AG04450 (cell line): ENCODE results near the gene MYBPC1. TPM values are rescaled to one million over a fixed set of nuclear protein-coding genes. Genes with fewer than 3 reads are reported as not detected.

Experiments
- CTCF ChIA-PET: fragments of 300-600, 350-600 bp; formaldehyde crosslinking; extraction: SDS; loops from one replicate; lab custom pipeline; 2022; ENCODE audit warnings: antibody characterized with exemption, inconsistent platforms; lab: Charles Lee
- POLR2A ChIA-PET: fragments of 350-600 bp; formaldehyde crosslinking; extraction: SDS; loops from one replicate; lab custom pipeline; 2021; ENCODE audit warnings: antibody characterized with exemption, inconsistent platforms; lab: Yijun Ruan, JAX
- DNase-seq: peaks from one replicate; pipeline ENCODE4 v3.0.0-alpha.2; 2011; ENCODE audit warnings: low read depth, low spot score
- H3K27ac ChIP-seq: one replicate; pipeline ENCODE4 v1.5.1; 2012; ENCODE audit warnings: low read depth, low read length, control low read depth
- H3K27me3 ChIP-seq: one replicate; pipeline ENCODE4 v1.6.0; 2012; ENCODE audit warnings: low read length; ENCODE audit not compliant: control insufficient read depth, insufficient read depth
- H3K4me3 ChIP-seq: 2 replicates; pipeline ENCODE4 v1.5.1; 2011; ENCODE audit warnings: mild to moderate bottlenecking, low read depth, low read length, control low read depth
- H3K9me3 ChIP-seq: 2 replicates; pipeline ENCODE4 v1.5.1; 2012; ENCODE audit warnings: low read length; ENCODE audit not compliant: control insufficient read depth, insufficient read depth
- polyA plus RNA-seq: library from polyadenylated mRNA; depleted of rRNA; stranded (reverse); fragments of >200 nt; gene quantifications from 2 replicates; pipeline ENCODE4 v1.2.3, GENCODE V29; 2011
- TF ChIP-seq, protein P1 (sequence below): IDR thresholded peaks from 2 replicates; pipeline ENCODE4 v1.5.1; 2011; ENCODE audit warnings: low read depth, low read length, control low read depth, inconsistent platforms

The MYBPC1 gene
- polyA plus RNA-seq, 1 experiment, result not detected

DNA sequence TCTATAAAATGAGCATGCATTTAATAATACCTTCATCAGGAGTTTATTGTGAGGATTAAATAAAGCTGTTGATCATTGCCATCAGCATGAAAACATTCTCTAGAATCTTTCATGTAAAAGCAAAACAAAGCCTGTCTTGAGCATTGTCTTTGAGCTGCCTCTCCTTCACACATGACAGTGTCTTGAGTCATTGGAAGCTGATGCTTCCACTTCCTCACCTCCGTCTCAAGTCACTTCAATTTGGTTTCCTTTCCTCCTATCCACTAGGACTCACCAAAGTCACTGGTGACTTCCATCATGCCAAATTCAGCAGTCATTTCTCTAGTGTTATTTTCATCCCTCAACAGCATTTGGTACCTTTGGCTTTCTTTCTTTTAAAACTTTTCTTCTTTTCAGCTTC lies 31.6 kb upstream of the MYBPC1 start:
- no peak for DNase-seq
- no peak overlapping the region for H3K27ac ChIP-seq
- no peak overlapping the region for H3K4me3 ChIP-seq
- POLR2A ChIA-PET, result no interaction called here
- TF ChIP-seq, protein P1, sequence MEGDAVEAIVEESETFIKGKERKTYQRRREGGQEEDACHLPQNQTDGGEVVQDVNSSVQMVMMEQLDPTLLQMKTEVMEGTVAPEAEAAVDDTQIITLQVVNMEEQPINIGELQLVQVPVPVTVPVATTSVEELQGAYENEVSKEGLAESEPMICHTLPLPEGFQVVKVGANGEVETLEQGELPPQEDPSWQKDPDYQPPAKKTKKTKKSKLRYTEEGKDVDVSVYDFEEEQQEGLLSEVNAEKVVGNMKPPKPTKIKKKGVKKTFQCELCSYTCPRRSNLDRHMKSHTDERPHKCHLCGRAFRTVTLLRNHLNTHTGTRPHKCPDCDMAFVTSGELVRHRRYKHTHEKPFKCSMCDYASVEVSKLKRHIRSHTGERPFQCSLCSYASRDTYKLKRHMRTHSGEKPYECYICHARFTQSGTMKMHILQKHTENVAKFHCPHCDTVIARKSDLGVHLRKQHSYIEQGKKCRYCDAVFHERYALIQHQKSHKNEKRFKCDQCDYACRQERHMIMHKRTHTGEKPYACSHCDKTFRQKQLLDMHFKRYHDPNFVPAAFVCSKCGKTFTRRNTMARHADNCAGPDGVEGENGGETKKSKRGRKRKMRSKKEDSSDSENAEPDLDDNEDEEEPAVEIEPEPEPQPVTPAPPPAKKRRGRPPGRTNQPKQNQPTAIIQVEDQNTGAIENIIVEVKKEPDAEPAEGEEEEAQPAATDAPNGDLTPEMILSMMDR, result no peak
- CTCF ChIA-PET, result no interaction called here
- H3K27me3 ChIP-seq, result no peaks in the 10 kb centered on the region
- H3K9me3 ChIP-seq, result no peaks in the 10 kb centered on the region

DNA sequence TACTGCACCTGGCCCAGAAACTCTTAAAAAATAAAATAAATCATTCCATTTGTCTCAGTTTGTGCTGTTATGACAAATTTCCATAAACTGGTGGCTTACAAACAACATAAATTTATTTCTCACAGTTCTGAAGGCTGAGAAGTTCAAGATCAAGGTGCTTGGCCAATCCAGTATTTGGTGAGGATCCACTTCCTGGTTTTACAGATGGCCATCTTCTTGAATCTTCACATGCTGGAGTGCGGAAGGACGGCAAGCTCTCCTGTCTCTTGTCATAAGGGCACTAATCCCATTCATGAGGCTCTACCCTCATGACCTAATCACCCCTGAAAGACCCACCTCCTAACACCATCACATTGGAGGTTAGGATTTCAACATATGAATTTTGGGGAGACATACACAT lies 29.9 kb upstream of the MYBPC1 start:
- ChIA-PET POLR2A (no interaction called here), CTCF (no interaction called here)
- no peak overlapping the region for H3K4me3 ChIP-seq
- H3K27ac ChIP-seq, result no peak overlapping the region
- DNase-seq, result no peak
- no peaks in the 10 kb centered on the region for H3K27me3 ChIP-seq
- TF ChIP-seq, protein P1, result no peak
- H3K9me3 ChIP-seq, result no peaks in the 10 kb centered on the region

DNA sequence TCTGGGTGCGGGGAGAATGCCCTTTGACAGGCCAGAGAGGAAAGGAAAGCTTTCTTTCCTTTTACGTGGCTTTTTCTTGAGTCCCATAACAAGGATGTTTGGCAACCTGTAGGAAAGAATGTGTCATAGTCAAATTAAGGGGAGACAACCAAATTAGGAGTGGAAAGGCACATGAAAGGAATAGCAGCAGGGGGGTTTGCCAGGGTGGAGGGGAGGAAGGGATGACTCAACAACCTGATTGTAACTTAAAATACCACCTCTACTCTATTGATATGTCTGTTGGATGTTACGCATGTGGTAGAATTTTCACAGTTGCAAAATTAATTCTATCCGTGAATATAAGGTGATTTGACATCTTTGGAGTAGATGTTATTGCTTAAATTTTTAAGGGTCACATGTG lies 28.5 kb upstream of the MYBPC1 start:
- TF ChIP-seq, protein P1, result no peak
- no peak overlapping the region for H3K4me3 ChIP-seq
- DNase-seq, result no peak
- POLR2A ChIA-PET, result no interaction called here
- no peak overlapping the region for H3K27ac ChIP-seq
- H3K27me3 ChIP-seq, result no peaks in the 10 kb centered on the region
- CTCF ChIA-PET, result interaction anchor here (0.8 kb wide), 1 partner anchor 193 kb away, joined by 3 read pairs; no protein-coding TSS in a partner anchor
- no peaks in the 10 kb centered on the region for H3K9me3 ChIP-seq

DNA sequence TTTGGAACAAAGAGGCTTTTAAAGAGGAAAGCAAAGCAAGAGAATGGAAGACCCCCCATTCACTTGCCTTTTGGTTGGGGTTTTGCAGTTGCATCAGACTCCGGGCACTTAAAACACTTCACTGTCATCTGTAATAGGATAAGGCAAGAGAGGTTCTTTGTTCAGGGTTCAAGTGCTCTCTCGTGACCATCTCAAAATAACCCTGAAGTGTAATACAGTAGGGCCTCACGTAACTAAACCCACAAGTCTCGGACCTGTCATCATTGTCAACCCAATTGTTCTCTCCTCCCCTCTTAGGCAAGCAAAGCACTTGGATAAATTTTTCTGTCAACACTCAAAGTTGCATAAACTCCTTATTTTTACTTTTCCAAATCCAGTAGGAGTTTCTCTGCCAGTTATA lies 26.9 kb upstream of the MYBPC1 start:
- Histone ChIP-seq H3K9me3 (no peaks in the 10 kb centered on the region), H3K27ac (no peak overlapping the region), H3K4me3 (no peak overlapping the region), H3K27me3 (no peaks in the 10 kb centered on the region)
- DNase-seq, result no peak
- CTCF ChIA-PET, result no interaction called here
- TF ChIP-seq, protein P1, result no peak
- POLR2A ChIA-PET, result no interaction called here

DNA sequence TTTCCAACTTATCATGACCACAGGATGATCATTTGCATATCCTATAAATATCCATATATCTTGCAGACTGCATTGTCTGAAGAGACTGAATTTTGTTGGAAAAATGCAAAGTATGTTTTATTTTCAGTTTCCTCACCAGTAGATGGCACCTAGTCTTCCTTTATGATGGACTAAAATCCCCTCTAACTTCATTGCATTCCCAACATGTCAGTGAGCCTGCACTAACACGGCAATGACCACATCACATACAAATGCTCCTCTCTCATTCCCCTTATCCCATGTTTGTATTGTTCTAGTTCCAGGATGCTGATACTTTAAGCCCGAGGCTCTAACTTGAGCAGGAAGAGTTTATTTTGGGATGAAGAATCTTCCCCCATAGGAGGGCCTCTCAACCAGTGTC lies 24.7 kb upstream of the MYBPC1 start:
- TF ChIP-seq, protein P1, result peak; percentile 41
- POLR2A ChIA-PET, result no interaction called here
- no peaks in the 10 kb centered on the region for H3K9me3 ChIP-seq
- CTCF ChIA-PET, result no interaction called here
- H3K4me3 ChIP-seq, result no peak overlapping the region
- no peaks in the 10 kb centered on the region for H3K27me3 ChIP-seq
- DNase-seq, result peak; percentile 15
- no peak overlapping the region for H3K27ac ChIP-seq
